H9 (cell line): ENCODE data around the gene ZFPL1. TPM values are rescaled to one million over a fixed set of nuclear protein-coding genes. Genes with fewer than 3 reads are reported as not detected.

Experiments used
- DNase-seq: peaks from one replicate; pipeline ENCODE4 v3.0.0-alpha.2; 2017
- H2AFZ ChIP-seq: one replicate; pipeline ENCODE4 v1.6.1; 2013; ENCODE audit warnings: mild to moderate bottlenecking, low read length, control low read depth, moderate library complexity
- H2AK5ac ChIP-seq: 2 replicates; pipeline ENCODE4 v1.6.1; 2013; ENCODE audit warnings: low read length, control low read depth, mixed read lengths; ENCODE audit not compliant: insufficient read length
- H2BK120ac ChIP-seq: one replicate; pipeline ENCODE4 v1.6.1; 2013; ENCODE audit warnings: low read depth, mild to moderate bottlenecking, low read length, control low read depth, inconsistent platforms; ENCODE audit not compliant: poor library complexity, severe bottlenecking
- H2BK12ac ChIP-seq: 2 replicates; pipeline ENCODE4 v1.6.1; 2013; ENCODE audit warnings: low read length, control low read depth, mixed read lengths, low read depth; ENCODE audit not compliant: insufficient read length
- H2BK15ac ChIP-seq: 2 replicates; pipeline ENCODE4 v1.6.1; 2013; ENCODE audit warnings: low read depth, low read length, control low read depth
- H2BK20ac ChIP-seq: one replicate; pipeline ENCODE4 v1.6.1; 2013; ENCODE audit warnings: low read depth, mild to moderate bottlenecking, low read length, control low read depth, inconsistent platforms; ENCODE audit not compliant: poor library complexity, severe bottlenecking
- H2BK5ac ChIP-seq: 2 replicates; pipeline ENCODE4 v1.6.1; 2013; ENCODE audit warnings: low read length, control low read depth, mixed read lengths; ENCODE audit not compliant: insufficient read length
- H3K14ac ChIP-seq: 2 replicates; pipeline ENCODE4 v1.6.1; 2013; ENCODE audit warnings: low read length, control low read depth; ENCODE audit not compliant: insufficient read depth
- H3K18ac ChIP-seq: 2 replicates; pipeline ENCODE4 v1.6.1; 2013; ENCODE audit warnings: low read depth, mild to moderate bottlenecking, mixed read lengths, low read length, control low read depth; ENCODE audit not compliant: insufficient read length
- H3K23ac ChIP-seq: 2 replicates; pipeline ENCODE4 v1.6.1; 2013; ENCODE audit warnings: low read length, control low read depth, mixed read lengths, low read depth; ENCODE audit not compliant: insufficient read length
- H3K23me2 ChIP-seq: 2 replicates; pipeline ENCODE4 v1.6.1; 2013; ENCODE audit warnings: low read depth, mild to moderate bottlenecking, mixed read lengths, low read length, control low read depth; ENCODE audit not compliant: insufficient read length, poor library complexity, severe bottlenecking
- H3K27ac ChIP-seq: 2 replicates; pipeline ENCODE4 v1.5.1; 2013; ENCODE audit warnings: low read length, control low read depth, mixed read lengths, low read depth; ENCODE audit not compliant: insufficient read length
- H3K27me3 ChIP-seq: 2 replicates; pipeline ENCODE4 v1.6.1; 2013; ENCODE audit warnings: low read length, control low read depth, inconsistent platforms; ENCODE audit not compliant: insufficient read depth
- H3K4ac ChIP-seq: 2 replicates; pipeline ENCODE4 v1.6.1; 2013; ENCODE audit warnings: low read depth, mild to moderate bottlenecking, control low read depth, inconsistent platforms, low read length, moderate library complexity
- H3K4me1 ChIP-seq: 2 replicates; pipeline ENCODE4 v1.6.1; 2013; ENCODE audit warnings: low read length, control low read depth, inconsistent platforms; ENCODE audit not compliant: insufficient read depth
- H3K4me2 ChIP-seq: 2 replicates; pipeline ENCODE4 v1.6.1; 2013; ENCODE audit warnings: low read length, control low read depth, mixed read lengths; ENCODE audit not compliant: insufficient read length, insufficient read depth
- H3K56ac ChIP-seq: 2 replicates; pipeline ENCODE4 v1.6.1; 2013; ENCODE audit warnings: low read depth, mild to moderate bottlenecking, mixed read lengths, low read length, control low read depth; ENCODE audit not compliant: insufficient read length
- H3K79me1 ChIP-seq: 2 replicates; pipeline ENCODE4 v1.6.1; 2013; ENCODE audit warnings: low read depth, mild to moderate bottlenecking, moderate library complexity, low read length, control low read depth, inconsistent platforms; ENCODE audit not compliant: insufficient read depth, poor library complexity, severe bottlenecking
- H3K79me2 ChIP-seq: 2 replicates; pipeline ENCODE4 v1.6.1; 2013; ENCODE audit warnings: low read length, control low read depth, inconsistent platforms; ENCODE audit not compliant: insufficient read depth
- H3K9ac ChIP-seq: 2 replicates; pipeline ENCODE4 v1.6.1; 2013; ENCODE audit warnings: low read length, control low read depth, mixed read lengths; ENCODE audit not compliant: insufficient read length; ENCODE audit errors: extremely low read depth
- H3K9me3 ChIP-seq: one replicate; pipeline ENCODE4 v1.6.1; 2013; ENCODE audit warnings: low read depth, low read length, inconsistent platforms; ENCODE audit not compliant: control insufficient read depth
- H3T11ph ChIP-seq: one replicate; pipeline ENCODE4 v1.6.1; 2013; ENCODE audit warnings: mild to moderate bottlenecking, low read length, control low read depth, inconsistent platforms
- H4K20me1 ChIP-seq: one replicate; pipeline ENCODE4 v1.6.1; 2013; ENCODE audit not compliant: control insufficient read depth, insufficient read length, insufficient read depth
- H4K5ac ChIP-seq: 2 replicates; pipeline ENCODE4 v1.6.1; 2013; ENCODE audit warnings: low read depth, mild to moderate bottlenecking, mixed read lengths, low read length, control low read depth; ENCODE audit not compliant: insufficient read length
- H4K8ac ChIP-seq: replicated peaks from 2 replicates; pipeline ENCODE4 v1.6.1; 2013; ENCODE audit warnings: low read length, control low read depth, mixed read lengths, low read depth; ENCODE audit not compliant: insufficient read length
- H4K91ac ChIP-seq: 2 replicates; pipeline ENCODE4 v1.6.1; 2013; ENCODE audit warnings: low read depth, mild to moderate bottlenecking, moderate library complexity, mixed read lengths, low read length, control low read depth; ENCODE audit not compliant: insufficient read length
- H3K27ac Mint-ChIP-seq, 3 experiments: 2 replicates in 2 of 3; 3 replicates in 1 of 3; pipeline ENCODE4 v1.8.0; 2020 to 2021; ENCODE audit warnings: mixed read lengths in 3 of 3, mild to moderate bottlenecking in 1 of 3, moderate library complexity in 1 of 3
- H3K27me3 Mint-ChIP-seq: 2 replicates; pipeline ENCODE4 v1.8.0; 2021; ENCODE audit warnings: low read depth, mild to moderate bottlenecking, moderate library complexity, mixed read lengths
- H3K36me3 Mint-ChIP-seq, 3 experiments: 2 replicates in 2 of 3; 3 replicates in 1 of 3; pipeline ENCODE4 v1.8.0; 2020 to 2021; ENCODE audit warnings: low read depth in 3 of 3, mixed read lengths in 3 of 3; ENCODE audit not compliant: insufficient read depth in 1 of 3
- H3K4me1 Mint-ChIP-seq, 2 experiments: 2 replicates each; pipeline ENCODE4 v1.8.0; 2020; ENCODE audit warnings: mixed read lengths in 2 of 2
- H3K4me3 Mint-ChIP-seq, 2 experiments: 2 replicates in 1 of 2; 3 replicates in 1 of 2; pipeline ENCODE4 v1.8.0; 2020 to 2021; ENCODE audit warnings: mild to moderate bottlenecking in 2 of 2, mixed read lengths in 2 of 2, moderate library complexity in 1 of 2
- H3K9me3 Mint-ChIP-seq, 2 experiments: 2 replicates in 1 of 2; 3 replicates in 1 of 2; pipeline ENCODE4 v1.8.0; 2020; ENCODE audit warnings: mild to moderate bottlenecking in 2 of 2, mixed read lengths in 2 of 2, moderate library complexity in 1 of 2
- WGBS: extraction: QIAGEN DNeasy Blood & Tissue Kit; methylation state at CpG from one replicate; pipeline ENCODE4 v1.1.7; 2013; ENCODE audit warnings: missing lambda C conversion rate, low lambda C conversion rate, mixed read lengths; ENCODE audit not compliant: insufficient read length; ENCODE audit errors: extremely low coverage; 5-methylcytosine and 5-hydroxymethylcytosine counted together
- total RNA-seq: library from RNA; stranded (reverse); gene quantifications from 2 replicates; pipeline ENCODE4 v1.2.1, GENCODE V29; 2021
- TF ChIP-seq, protein P1 (sequence below): fragments of 200-600 bp; sonication (generic); conservative IDR thresholded peaks from 3 replicates; pipeline ENCODE4 v1.8.0; 2021; ENCODE audit warnings: antibody characterized with exemption, mild to moderate bottlenecking

ZFPL1 gene
- total RNA-seq, 1 experiment from 2014 or later, result 24.2 TPM

GRCh38 chr11:65126624-65127274 lies 42.7 kb downstream of the ZFPL1 start:
- no peak overlapping the region for H2BK120ac ChIP-seq
- no peak overlapping the region for H2BK20ac ChIP-seq
- no peaks in the 10 kb centered on the region for H3K27me3 ChIP-seq
- no peak overlapping the region for H2AK5ac ChIP-seq
- H3K9me3 ChIP-seq, result no peaks in the 10 kb centered on the region
- no peaks in the 10 kb centered on the region for H4K20me1 ChIP-seq
- H2BK15ac ChIP-seq, result no peak overlapping the region
- H3K27ac ChIP-seq, result no peak overlapping the region
- no peaks in the 10 kb centered on the region for H3K9me3 Mint-ChIP-seq
- H3K14ac ChIP-seq, result no peak overlapping the region
- H3K79me2 ChIP-seq, result peaks cover 3% of the 10 kb centered on the region; the same call in 1 of the 2 replicates
- H3K36me3 Mint-ChIP-seq, result peaks cover 19 to 58% (median 58%) of the 10 kb centered on the region in 3 experiments
- H3K18ac ChIP-seq, result no peak overlapping the region
- H3K4me3 Mint-ChIP-seq, result no peak overlapping the region; a peak in 1 of 5 replicates
- DNase-seq, result no peak
- peaks cover 5% of the 10 kb centered on the region for H3K79me1 ChIP-seq
- no peaks in the 10 kb centered on the region for H3K27me3 Mint-ChIP-seq
- no peaks in the 10 kb centered on the region for H3K23me2 ChIP-seq
- no peak overlapping the region for H4K5ac ChIP-seq
- H2BK5ac ChIP-seq, result no peak overlapping the region
- no peak overlapping the region for H3K4ac ChIP-seq
- no peak overlapping the region for H4K8ac ChIP-seq
- H3K4me2 ChIP-seq, result no peak overlapping the region
- no peak overlapping the region for H4K91ac ChIP-seq
- H3K4me1 Mint-ChIP-seq, result peaks cover 0 to 6% of the 10 kb centered on the region in 2 experiments; a peak in 1 of 4 replicates
- H3T11ph ChIP-seq, result no peak overlapping the region
- H3K27ac Mint-ChIP-seq, result no peak overlapping the region
- H3K56ac ChIP-seq, result no peak overlapping the region
- no peak overlapping the region for H2BK12ac ChIP-seq
- WGBS, result no CpG with 5 or more reads among the region's 6 CpGs
- H3K9ac ChIP-seq, result no peak overlapping the region
- H3K23ac ChIP-seq, result no peak overlapping the region
- TF ChIP-seq, protein P1, sequence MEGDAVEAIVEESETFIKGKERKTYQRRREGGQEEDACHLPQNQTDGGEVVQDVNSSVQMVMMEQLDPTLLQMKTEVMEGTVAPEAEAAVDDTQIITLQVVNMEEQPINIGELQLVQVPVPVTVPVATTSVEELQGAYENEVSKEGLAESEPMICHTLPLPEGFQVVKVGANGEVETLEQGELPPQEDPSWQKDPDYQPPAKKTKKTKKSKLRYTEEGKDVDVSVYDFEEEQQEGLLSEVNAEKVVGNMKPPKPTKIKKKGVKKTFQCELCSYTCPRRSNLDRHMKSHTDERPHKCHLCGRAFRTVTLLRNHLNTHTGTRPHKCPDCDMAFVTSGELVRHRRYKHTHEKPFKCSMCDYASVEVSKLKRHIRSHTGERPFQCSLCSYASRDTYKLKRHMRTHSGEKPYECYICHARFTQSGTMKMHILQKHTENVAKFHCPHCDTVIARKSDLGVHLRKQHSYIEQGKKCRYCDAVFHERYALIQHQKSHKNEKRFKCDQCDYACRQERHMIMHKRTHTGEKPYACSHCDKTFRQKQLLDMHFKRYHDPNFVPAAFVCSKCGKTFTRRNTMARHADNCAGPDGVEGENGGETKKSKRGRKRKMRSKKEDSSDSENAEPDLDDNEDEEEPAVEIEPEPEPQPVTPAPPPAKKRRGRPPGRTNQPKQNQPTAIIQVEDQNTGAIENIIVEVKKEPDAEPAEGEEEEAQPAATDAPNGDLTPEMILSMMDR, result no peak
- no peak overlapping the region for H2AFZ ChIP-seq
- H3K4me1 ChIP-seq, result no peaks in the 10 kb centered on the region
